Right renal pelvis (tissue), 4 donors: Measurements from ENCODE around the gene POC5. TPM values are rescaled to one million over a fixed set of nuclear protein-coding genes. Genes with fewer than 3 reads are reported as not detected.

ENCODE experiments used
- polyA plus RNA-seq, 4 donors: library from polyadenylated mRNA; unstranded; fragments of 120-200 nt; gene quantifications; one replicate each; pipeline ENCODE4 v1.2.1, GENCODE V29; 2013; ENCODE audit not compliant: insufficient read length in 4 of 4

The POC5 gene
- polyA plus RNA-seq, 4 donors: 13.6 to 19.4 (median 17.3) TPM

Other genes starting within 250 kb of the POC5 start
- gene CERT1, start 205.8 kb downstream of the POC5 start, polyA plus RNA-seq: 10 to 100 TPM; 54.0 to 64.9 (median 62.2) TPM
- 10 to 100 TPM; 25.2 to 33.6 (median 32.6) TPM for gene POLK, start 205.5 kb downstream of the POC5 start, polyA plus RNA-seq
- 1 to 10 TPM; 4.6 to 6.2 (median 5.4) TPM for gene ANKDD1B, start 106.0 kb downstream of the POC5 start, polyA plus RNA-seq